ENCODE results near the gene MRC2.

MRC2 gene

DNA sequence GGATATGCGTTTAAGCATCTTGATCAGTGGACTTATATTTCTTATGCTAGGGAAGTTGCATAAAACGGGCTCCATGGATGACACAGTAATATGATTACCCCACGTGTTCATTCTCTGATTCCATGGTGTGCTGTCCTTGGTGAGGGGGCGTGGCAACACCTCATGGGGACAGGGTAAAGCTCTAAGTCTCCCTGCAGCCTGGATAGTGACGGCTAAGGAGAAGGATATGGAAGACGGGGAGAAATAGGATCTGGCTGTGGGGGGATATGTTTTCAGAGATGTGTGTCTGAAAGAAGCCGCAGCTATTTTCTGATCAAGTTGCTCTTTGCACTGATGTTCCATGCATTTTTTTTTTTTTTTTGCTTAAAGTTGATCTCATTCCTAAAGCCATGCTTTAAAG is 96.4 kb downstream of the MRC2 start:
- DNase-seq (ENCODE audit: low spot score), result no peak

DNA sequence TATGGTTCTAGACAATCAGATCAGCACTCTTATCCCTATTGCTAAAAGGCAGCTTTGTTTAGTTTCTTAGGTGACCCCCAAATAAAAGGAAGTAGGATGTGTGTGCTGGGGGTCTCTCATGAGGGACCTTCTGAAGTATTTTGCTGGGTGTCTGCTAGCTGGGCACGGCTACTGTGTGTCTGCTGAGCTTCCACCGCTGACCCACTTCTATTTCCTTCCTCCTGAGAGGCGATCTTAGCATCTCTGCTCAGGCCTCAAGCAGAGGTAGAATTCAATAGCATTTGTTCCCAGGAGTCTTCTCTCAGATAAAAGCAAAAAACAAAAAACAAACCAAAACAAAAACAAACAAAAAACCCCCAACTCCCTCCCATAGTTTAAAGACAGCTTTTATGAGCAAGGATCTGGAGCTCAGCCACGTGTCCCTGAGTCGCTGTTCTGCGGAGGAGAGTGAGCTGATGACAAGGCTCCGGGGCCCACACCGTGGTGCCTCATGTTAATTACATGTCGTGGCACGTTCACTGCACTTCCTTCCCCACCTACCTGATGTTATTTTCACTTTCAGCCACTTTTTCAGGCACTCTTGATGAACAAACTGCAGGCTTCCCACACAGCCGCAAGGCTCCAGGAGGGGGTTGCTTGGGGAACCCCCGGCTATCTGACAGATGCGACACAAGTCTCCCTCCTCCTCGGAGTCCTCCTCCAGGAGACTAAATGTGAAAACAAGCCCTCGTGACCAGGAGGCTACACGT is 97.1 kb downstream of the MRC2 start:
- DNase-seq (ENCODE audit: low spot score), result no peak

DNA sequence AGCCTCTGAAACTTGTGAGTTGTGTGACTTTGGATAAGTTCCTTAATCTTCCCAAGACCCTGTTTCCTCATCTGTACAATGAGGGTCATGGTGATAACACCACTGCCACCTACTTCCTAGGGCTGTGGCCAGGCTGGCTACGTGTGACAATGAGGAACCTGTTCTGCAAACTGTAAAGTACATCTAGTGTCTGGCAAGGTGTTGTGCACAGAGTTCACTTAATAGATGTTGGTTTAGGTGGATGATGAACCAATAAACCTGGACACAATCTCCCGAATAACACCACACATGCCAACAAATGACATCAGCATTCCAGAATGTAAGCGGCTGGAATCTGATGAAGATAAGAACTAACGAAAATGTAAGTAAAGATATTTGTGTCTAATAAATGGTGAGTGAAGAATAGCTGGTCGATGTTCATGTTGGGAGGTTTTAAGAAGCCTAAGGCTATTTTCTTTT is 98.3 kb downstream of the MRC2 start:
- DNase-seq (ENCODE audit: low spot score), result no peak

DNA sequence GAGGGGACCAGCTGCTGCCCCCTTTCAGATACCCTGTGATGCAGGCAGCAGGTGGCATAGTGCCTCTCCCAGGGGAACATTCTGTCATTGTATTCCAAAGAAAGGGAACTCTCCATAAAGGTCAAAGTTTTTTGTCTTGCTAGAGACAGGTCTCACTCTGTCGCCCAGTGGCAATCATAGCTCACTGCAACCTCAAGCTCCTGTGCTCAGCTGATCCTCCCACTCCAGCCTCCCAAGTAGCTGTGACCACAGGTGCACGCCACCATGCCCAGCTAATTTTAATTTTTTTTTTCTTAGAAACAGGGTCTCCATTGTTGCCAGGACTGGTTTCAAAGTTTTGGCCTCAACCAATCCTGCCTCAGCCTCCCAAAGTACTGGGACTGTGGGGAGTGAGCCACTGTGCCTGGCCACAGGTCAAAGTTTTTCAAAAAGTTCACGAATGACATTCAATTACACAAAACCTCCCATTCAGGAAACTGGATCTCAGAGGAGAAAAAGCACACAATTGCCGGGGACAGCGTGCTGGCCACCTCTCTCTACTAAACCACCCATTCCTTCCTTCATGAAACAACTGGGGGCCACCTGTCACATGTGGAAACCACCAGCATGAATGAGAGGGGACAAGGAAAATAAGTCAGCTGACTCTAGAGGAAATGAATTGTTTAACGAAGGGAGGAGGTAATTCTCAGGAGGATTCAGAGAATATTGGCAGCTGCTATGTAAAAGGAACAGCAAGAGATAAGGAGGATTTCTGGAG is 100.6 kb downstream of the MRC2 start:
- no peak for DNase-seq (ENCODE audit: low spot score)

DNA sequence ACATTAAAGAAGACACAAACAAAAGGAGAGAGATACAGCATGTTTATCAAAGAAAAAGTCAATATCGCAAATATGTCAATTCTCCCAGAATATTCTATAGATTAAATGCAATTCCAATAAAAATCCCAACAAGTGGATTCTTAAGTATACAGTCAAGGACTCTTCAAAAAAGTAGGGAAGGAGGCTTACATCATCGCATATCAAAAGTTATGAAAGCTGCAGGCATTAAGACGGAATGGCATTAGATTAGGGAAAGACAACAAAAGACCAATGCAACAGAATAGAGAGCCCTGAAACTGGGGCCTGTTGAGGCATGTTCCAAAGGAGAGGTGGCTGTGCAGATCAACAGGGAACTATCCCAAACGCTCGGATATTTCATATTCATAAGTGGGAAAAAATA is 104.7 kb downstream of the MRC2 start:
- no peak for DNase-seq (ENCODE audit: low spot score)

DNA sequence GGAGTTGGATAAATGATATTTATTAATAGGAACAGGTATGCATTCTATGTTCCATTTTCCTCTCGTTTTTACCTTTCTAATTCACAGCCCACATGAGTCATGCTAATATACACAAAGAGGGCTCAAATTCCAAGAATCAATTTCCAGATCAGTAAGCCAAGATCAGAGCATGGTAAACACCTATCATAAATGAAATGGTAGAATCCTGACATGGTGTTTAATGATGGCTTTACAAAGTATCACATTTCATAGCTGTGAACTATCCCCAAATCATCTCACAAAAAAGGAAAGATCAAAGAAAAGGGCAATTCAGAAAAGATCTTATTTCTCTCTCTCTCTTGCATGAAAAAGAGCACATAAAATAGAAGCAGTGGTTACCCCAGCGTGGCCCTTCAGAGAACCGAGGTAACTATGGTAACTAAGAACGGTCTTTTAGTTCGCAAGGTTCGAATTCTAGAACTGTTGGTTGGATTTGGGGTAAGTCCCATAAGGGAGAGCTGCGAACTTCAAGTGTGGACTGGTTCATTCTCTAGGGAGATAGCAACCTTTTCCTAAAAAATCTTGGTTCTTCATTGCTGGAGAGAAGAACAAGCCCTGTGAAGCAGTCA is 107.7 kb downstream of the MRC2 start:
- DNase-seq (ENCODE audit: low spot score), result no peak

DNA sequence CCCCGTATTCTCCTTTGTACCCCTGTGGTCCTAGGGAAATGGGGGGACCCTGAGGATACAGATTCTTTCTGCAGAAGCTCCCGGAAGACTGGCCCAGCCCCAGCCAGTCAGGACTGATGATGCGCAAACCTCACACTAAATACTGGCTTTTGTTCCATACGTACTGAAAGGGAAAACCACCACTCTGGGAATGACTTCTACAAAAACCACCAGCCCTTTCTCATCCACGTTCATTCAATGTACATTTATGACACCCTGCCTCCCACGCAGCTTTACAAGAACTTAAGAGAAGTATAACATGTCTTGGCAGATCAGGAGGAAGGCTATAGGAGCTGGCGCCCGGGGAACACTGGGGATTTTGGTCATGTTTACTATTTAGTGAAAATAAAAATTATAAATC is 110.0 kb downstream of the MRC2 start:
- DNase-seq (ENCODE audit: low spot score), result no peak

DNA sequence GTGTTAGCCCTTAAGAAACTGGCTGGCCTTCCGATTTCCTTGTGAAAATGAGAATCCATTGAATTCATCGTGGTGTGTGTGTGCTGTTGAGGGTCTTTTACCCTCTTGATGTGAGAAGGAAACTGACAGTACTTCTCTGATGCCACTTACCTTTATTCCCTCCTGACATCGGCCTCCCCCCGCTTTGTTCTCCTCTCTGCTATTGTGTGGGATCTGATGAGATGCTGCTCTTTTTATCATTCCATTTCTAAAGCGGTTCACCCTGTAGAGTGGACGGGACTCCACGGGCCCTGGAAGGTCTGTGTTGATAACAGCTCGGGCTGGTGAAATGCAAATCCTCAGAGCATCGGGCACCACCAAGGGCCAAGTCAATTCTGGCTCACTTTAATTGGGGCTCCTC is 110.8 kb downstream of the MRC2 start:
- DNase-seq (ENCODE audit: low spot score), result no peak

DNA sequence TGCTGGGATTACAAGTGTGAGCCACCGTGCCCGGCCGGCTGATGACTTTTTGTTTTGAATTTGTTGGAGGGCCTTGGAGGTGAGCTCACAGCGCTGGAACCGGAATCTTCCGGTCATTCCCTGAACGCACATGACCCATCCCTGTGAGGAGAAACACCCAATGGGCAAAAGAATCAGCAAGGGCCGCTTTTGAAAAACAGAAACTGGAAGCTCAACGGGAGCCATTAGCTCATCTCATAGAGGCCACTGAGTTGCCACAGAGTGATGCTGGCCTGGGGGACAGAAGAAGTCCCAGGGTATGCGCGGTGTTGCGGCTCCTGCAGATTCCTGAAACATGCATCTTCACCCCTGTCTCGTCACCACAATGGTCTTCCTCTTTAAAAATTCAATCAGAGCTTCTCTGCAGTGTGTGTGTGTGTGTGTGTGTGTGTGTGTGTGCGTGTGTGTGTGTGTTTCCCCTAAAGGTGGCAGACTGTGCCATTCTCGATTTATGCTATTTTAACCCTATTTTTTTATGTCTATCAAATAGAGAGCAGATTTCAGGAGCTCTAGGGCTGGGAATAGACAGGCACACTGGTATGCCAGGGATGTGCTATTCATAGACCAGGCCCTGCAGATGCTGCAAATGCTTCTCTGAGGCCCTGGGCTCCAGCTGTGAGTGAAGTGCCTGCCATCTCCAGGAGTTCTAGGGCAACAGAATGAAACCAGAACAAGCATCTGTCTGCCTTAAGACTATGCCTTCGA is 112.3 kb downstream of the MRC2 start:
- DNase-seq (ENCODE audit: low spot score), result peak; percentile 6

DNA sequence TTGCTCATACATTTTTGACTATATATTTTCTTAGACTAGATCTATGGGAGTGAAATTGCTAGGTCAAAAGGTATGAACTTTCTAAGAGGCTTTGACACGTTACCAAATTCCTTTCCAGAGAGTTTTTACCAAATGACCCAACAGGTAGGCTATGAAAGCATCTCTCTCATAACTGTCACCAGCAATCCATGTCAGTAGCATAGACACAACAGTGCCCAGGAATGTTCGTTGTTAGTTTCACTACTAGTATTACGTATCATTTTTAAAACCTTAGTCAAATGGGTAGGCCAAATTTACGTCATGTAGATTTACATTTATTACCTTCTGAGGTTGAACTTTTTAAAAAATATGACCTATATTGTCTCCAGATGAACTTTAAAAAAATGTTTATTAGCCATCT is 113.8 kb downstream of the MRC2 start:
- no peak for DNase-seq (ENCODE audit: low spot score)
